HCT116 (cell line): Measurements from ENCODE around the gene CHMP2A. TPM values are rescaled to one million over a fixed set of nuclear protein-coding genes. Genes with fewer than 3 reads are reported as not detected.

Experiments
- ATAC-seq: fragments of 200-7000 bp; cut with Tn5 transposase; 2 replicates; pipeline ENCODE4 v1.9.1; 2020; ENCODE audit warnings: mild to moderate bottlenecking, moderate library complexity
- BruUV-seq: library from RNA; stranded (reverse); fragments of 400-500 nt; replicated peaks from 2 replicates; lab custom pipeline; 2021; lab: Mats Ljungman, UMichigan
- CTCF ChIA-PET: fragments of 300-600 bp; sonication (Branson Sonifier 250); formaldehyde crosslinking; loops from one replicate; lab custom pipeline; 2021; ENCODE audit warnings: antibody characterized with exemption; lab: Charles Lee
- POLR2A ChIA-PET: fragments of 300-600, 350-600 bp; sonication (Branson Sonifier 250); formaldehyde crosslinking; loops from one replicate; lab custom pipeline; 2021; ENCODE audit warnings: antibody characterized with exemption; lab: Charles Lee
- RAD21 ChIA-PET, 2 experiments: fragments of 300-600 bp; sonication (Branson Sonifier 250); formaldehyde crosslinking; loops; one replicate each; lab custom pipeline; 2023; ENCODE audit warnings: low total read pairs in 2 of 2; ENCODE audit not compliant: uncharacterized antibody in 2 of 2, unreplicated experiment in 2 of 2, low non-redundant PET in 1 of 2; lab: Charles Lee
- DNase-seq: peaks from one replicate; pipeline ENCODE4 v3.0.0-alpha.2; 2010; ENCODE audit warnings: low read depth, low spot score
- H2AFZ ChIP-seq: fragments of 200-600 bp; shearing (Covaris generic), sonication (generic); 2 replicates; pipeline ENCODE4 v1.6.1; 2017; ENCODE audit warnings: low read depth, mixed run types, mixed read lengths, antibody characterized with exemption, low read length; ENCODE audit not compliant: poor library complexity, severe bottlenecking
- H3K27ac ChIP-seq: 2 replicates; pipeline ENCODE4 v1.5.1; 2012; ENCODE audit warnings: low read depth, low read length
- H3K27me3 ChIP-seq: fragments of 200-600 bp; sonication (generic); 2 replicates; pipeline ENCODE4 v1.6.1; 2016; ENCODE audit warnings: mixed run types, low read length, mixed read lengths; ENCODE audit not compliant: insufficient read depth
- H3K36me3 ChIP-seq, 2 experiments: fragments of 200-500 bp in 1 of 2; fragments of 200-600 bp in 1 of 2; sonication (Bioruptor generic) in 1 of 2; sonication (generic) in 1 of 2; 2 replicates each; pipeline versions ENCODE4 v1.5.1 to v1.6.1; 2014 to 2016; ENCODE audit warnings: low read length in 2 of 2, inconsistent platforms in 1 of 2, mixed read lengths in 1 of 2, mixed run types in 1 of 2; ENCODE audit not compliant: insufficient read depth in 2 of 2, control insufficient read depth in 1 of 2
- H3K4me1 ChIP-seq, 2 experiments: fragments of 200-600 bp in 1 of 2; sonication (generic) in 1 of 2; 2 replicates each; pipeline versions ENCODE4 v1.5.1 to v1.6.1; 2012 to 2017; ENCODE audit warnings: low read length in 2 of 2, inconsistent platforms in 1 of 2, mild to moderate bottlenecking in 1 of 2, mixed read lengths in 1 of 2, mixed run types in 1 of 2, moderate library complexity in 1 of 2; ENCODE audit not compliant: insufficient read depth in 2 of 2, control insufficient read depth in 1 of 2
- H3K4me2 ChIP-seq: fragments of 200-600 bp; sonication (generic); 2 replicates; pipeline ENCODE4 v1.6.1; 2017; ENCODE audit warnings: mixed run types, low read length, mixed read lengths
- H3K4me3 ChIP-seq, 2 experiments: fragments of 200-600 bp in 1 of 2; sonication (generic) in 1 of 2; replicated peaks in 1 of 2; 2 replicates each; pipeline ENCODE4 v1.5.1; 2011 to 2016; ENCODE audit warnings: low read length in 2 of 2, control low read depth in 1 of 2, low read depth in 1 of 2, mild to moderate bottlenecking in 1 of 2, mixed read lengths in 1 of 2, mixed run types in 1 of 2
- H3K79me2 ChIP-seq: fragments of 200-600 bp; sonication (generic); 2 replicates; pipeline ENCODE4 v1.6.1; 2017; ENCODE audit warnings: mild to moderate bottlenecking, mixed run types, low read length, moderate library complexity, mixed read lengths; ENCODE audit not compliant: insufficient read depth
- H3K9ac ChIP-seq: fragments of 200-600 bp; sonication (generic); 2 replicates; pipeline ENCODE4 v1.6.1; 2016; ENCODE audit warnings: low read length, mixed read lengths
- H3K9me2 ChIP-seq: fragments of 200-600 bp; sonication (generic), shearing (Covaris generic); 2 replicates; pipeline ENCODE4 v1.6.1; 2017; ENCODE audit warnings: mixed run types, mild to moderate bottlenecking, moderate library complexity; ENCODE audit not compliant: insufficient read depth
- H3K9me3 ChIP-seq, 2 experiments: fragments of 200-500 bp in 1 of 2; fragments of 200-600 bp in 1 of 2; sonication (Bioruptor generic) in 1 of 2; sonication (generic) in 1 of 2; 2 replicates each; pipeline ENCODE4 v1.6.1; 2014 to 2017; ENCODE audit warnings: low read length in 2 of 2, mixed read lengths in 2 of 2, inconsistent platforms in 1 of 2, low read depth in 1 of 2, mild to moderate bottlenecking in 1 of 2, mixed run types in 1 of 2, moderate library complexity in 1 of 2; ENCODE audit not compliant: control insufficient read depth in 1 of 2, insufficient read depth in 1 of 2
- H4K20me1 ChIP-seq: fragments of 200-600 bp; sonication (generic), shearing (Covaris generic); 2 replicates; pipeline ENCODE4 v1.6.1; 2017; ENCODE audit warnings: mixed run types, mild to moderate bottlenecking, moderate library complexity; ENCODE audit not compliant: insufficient read depth
- CEBPB ChIP-seq: IDR thresholded peaks from 2 replicates; pipeline ENCODE4 v1.6.1; 2012; ENCODE audit warnings: low read depth
- EGR1 ChIP-seq: IDR thresholded peaks from 2 replicates; pipeline ENCODE4 v1.6.1; 2012; ENCODE audit warnings: low read depth
- EZH2 ChIP-seq: fragments of 200-600 bp; sonication (generic); IDR thresholded peaks from 2 replicates; pipeline ENCODE4 v1.6.1; 2017; ENCODE audit warnings: antibody characterized with exemption, mixed run types
- EZH2phosphoT487 ChIP-seq: fragments of 200-600 bp; IDR thresholded peaks from 2 replicates; pipeline ENCODE4 v1.6.1; 2018; ENCODE audit warnings: antibody characterized with exemption, borderline replicate concordance
- JUND ChIP-seq: IDR thresholded peaks from 2 replicates; pipeline ENCODE4 v1.6.1; 2012
- POLR2A ChIP-seq: IDR thresholded peaks from 2 replicates; pipeline ENCODE4 v1.7.0; 2011; ENCODE audit warnings: borderline replicate concordance; ENCODE audit not compliant: insufficient read depth, insufficient read length; ENCODE audit errors: extremely low read depth
- SRF ChIP-seq: IDR thresholded peaks from 2 replicates; pipeline ENCODE4 v1.6.1; 2012; ENCODE audit warnings: low read depth
- YY1 ChIP-seq: IDR thresholded peaks from 2 replicates; pipeline ENCODE4 v1.6.1; 2011; ENCODE audit warnings: low read length, low read depth, moderate library complexity, mild to moderate bottlenecking; ENCODE audit not compliant: insufficient replicate concordance; ENCODE audit errors: extremely low read depth
- ZBTB33 ChIP-seq: IDR thresholded peaks from 2 replicates; pipeline ENCODE4 v1.6.1; 2011; ENCODE audit warnings: mild to moderate bottlenecking, low read length, moderate library complexity; ENCODE audit not compliant: insufficient replicate concordance; ENCODE audit errors: extremely low read depth
- ZFX ChIP-seq: fragments of 450-650 bp; IDR thresholded peaks from 2 replicates; pipeline ENCODE4 v1.6.1; 2017
- intact Hi-C: fragments of 100-400 bp; cut with micrococcal nuclease; formaldehyde crosslinking; loops from 2 replicates; pipeline ENCODE4 v1.10.0; 2022
- total RNA-seq: library from RNA; stranded (reverse); gene quantifications from one replicate; pipeline ENCODE4 v1.2.1, GENCODE V29; 2021; ENCODE audit not compliant: unreplicated experiment
- TF ChIP-seq, protein P1 (sequence below): IDR thresholded peaks from 2 replicates; pipeline ENCODE4 v1.6.1; 2012

Gene CHMP2A
- total RNA-seq, 1 experiment from 2014 or later = 125 TPM

DNA sequence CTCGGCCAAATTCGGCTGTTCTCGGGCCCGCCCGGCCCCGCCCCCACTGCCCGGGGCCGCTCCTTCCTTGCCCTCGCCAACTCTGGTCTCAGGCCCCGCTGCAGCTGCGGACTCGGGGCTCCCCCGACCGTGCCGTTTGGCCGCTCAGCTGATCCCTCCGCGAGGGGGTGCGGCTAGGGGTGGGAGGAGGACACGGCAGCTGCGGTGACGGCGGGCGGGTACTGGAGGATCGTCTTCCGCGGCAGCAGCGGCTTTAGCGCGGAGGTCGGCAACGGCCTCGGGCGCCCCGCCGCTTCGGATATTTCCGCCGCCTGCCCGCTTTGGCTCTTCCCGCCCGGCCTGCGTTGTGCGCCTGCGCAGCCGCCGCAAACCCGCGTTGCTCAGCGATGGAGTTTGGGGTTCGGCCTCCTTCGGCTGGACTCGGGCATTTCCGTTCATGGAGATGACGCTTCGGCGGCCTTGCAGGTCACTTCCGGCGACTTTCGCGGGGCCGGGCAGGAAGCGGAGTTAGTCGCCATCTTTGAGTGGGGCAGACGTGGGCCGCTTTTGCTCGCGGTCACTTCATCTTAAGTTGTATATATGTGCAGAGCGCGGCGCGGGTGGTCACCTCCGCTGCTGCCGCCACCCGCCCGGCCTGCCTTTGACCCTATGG lies 3.8 kb upstream of the CHMP2A start (continued):
- TF ChIP-seq JUND (no peak), EGR1 (0 out of 2 replicates have a peak, but pooled peaks have one; percentile 32), ZFX (peak; percentile 81; the same call in 1 of the 2 replicates), POLR2A (no peak), EZH2 (no peak), YY1 (peak; percentile 97), EZH2phosphoT487 (no peak), SRF (peak; percentile 83; the same call in 1 of the 2 replicates), CEBPB (no peak)
- TF ChIP-seq, protein P1, sequence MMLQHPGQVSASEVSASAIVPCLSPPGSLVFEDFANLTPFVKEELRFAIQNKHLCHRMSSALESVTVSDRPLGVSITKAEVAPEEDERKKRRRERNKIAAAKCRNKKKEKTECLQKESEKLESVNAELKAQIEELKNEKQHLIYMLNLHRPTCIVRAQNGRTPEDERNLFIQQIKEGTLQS = no peak

DNA sequence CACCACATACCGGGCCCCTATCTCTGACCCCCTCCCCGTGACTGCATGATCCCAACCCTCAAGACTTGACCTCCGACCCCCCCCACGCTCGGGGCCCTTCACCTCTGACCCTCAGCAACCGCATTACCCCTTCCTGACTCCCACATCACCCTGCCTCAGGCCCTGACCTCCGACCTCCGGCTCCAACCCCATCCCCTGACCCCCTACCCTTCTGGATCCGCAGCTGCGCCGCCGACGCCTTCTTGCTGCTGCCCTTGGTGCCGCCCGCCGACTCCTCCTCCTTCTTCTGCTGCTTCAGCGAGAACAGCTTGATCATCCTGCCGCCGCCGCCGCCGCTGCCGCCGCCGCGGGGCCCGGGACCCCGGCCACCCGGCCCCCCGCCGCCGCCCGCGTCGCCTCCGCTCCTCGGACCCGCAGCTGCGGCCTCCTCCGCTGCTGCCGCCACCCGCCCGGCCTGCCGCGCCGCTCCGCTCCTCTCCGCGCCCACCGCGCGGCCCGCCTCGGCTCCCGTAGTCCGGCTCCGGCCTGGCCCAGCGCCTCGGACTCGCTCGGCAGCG lies 3.2 kb upstream of the CHMP2A start, which contains the start of gene UBE2M:
Gene UBE2M (minus strand): TSS at position 546 of the 557 bp plus-strand sequence. CDS start 230 bp downstream, at position 316.
- H3K4me3 ChIP-seq = peak within 1 kb of the TSS; percentile 74 to 99
- peaks cover 26 to 52% of the 10 kb centered on the region in 2 experiments for H3K4me1 ChIP-seq
- TF ChIP-seq YY1 (peak; percentile 17), ZBTB33 (peak; percentile 5), EZH2phosphoT487 (no peak)
- TF ChIP-seq, all 23 proteins: peak for 2
- no peaks in the 10 kb centered on the region for H4K20me1 ChIP-seq
- peaks cover 57% of the 10 kb centered on the region for H3K79me2 ChIP-seq
- peaks cover 7 to 20% of the 10 kb centered on the region in 2 experiments; a peak in 2 of 4 replicates for H3K36me3 ChIP-seq
- H3K27me3 ChIP-seq = no peaks in the 10 kb centered on the region
- intact Hi-C loops = no loop called here
- H3K4me2 ChIP-seq = peak within 1 kb of the TSS; percentile 92
- H3K9ac ChIP-seq = peak within 1 kb of the TSS; percentile 94
- RAD21 ChIA-PET = no interaction called here
- CTCF ChIA-PET = no interaction called here
- no peak within 1 kb of the TSS for H2AFZ ChIP-seq
- no peaks in the 10 kb centered on the region for H3K9me3 ChIP-seq
- BruUV-seq = no TSS peak
- ATAC-seq (no peak), DNase-seq (no peak)
- no peaks in the 10 kb centered on the region for H3K9me2 ChIP-seq
- POLR2A ChIA-PET = no interaction called here
- H3K27ac ChIP-seq = peak within 1 kb of the TSS; percentile 98
